Measurements from ENCODE around the gene TFIP11. TPM values are rescaled to one million over a fixed set of nuclear protein-coding genes. Genes with fewer than 3 reads are reported as not detected.

The TFIP11 gene
- total and polyA plus RNA-seq, 10 donors, result 21.5 to 46.3 (median 41.2) TPM

DNA sequence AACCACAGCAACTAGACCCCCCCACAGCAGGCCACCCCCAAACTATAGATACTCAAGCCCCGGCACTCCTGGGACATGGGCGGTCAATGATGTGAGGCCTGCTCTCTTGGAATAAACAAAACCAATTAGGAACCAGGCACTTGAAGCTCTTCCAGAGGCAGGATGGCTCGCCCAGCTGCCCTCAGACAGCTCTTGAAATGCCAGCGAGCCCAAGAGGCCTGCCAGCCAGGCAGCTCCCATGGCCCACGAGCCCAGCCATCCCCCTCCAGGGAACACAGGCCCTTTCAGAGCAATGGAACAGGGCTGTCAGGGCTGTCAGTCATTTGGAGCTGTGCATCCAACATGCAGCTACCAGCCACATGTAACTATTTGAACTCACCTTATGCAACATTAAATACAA is 34.0 kb upstream of the TFIP11 start:
- Histone ChIP-seq H3K4me1 (peaks cover 14 to 89% (median 52%) of the 10 kb centered on the region in 6 donors), H3K9me3 (no peaks in the 10 kb centered on the region), H3K4me3 (no peak overlapping the region), H3K27ac (peak overlapping the region in 1 of 8 donors; percentile 8), H3K27me3 (replicated peaks in 1 of 7) (no peaks in the 10 kb centered on the region), H3K36me3 (peaks cover 0 to 72% (median 7%) of the 10 kb centered on the region in 6 donors)
- 65 to 86% (median 72%) methylated on average over 3 to 5 of the region's 5 CpGs for WGBS, 5 donors
- intact Hi-C loops (cut with DNase I; ENCODE audit: low total_unique reads), result no loop called here
- no peak for DNase-seq
- TF ChIP-seq POLR2AphosphoS5 (IDR thresholded peaks at IDR 0.05), result no peak
- TF ChIP-seq CTCF (IDR thresholded peaks at IDR 0.05 in 8 of 11, conservative IDR thresholded peaks at IDR 0.05 in 3 of 11), result no peak
- no peak for TF ChIP-seq POLR2A (IDR thresholded peaks at IDR 0.05)

DNA sequence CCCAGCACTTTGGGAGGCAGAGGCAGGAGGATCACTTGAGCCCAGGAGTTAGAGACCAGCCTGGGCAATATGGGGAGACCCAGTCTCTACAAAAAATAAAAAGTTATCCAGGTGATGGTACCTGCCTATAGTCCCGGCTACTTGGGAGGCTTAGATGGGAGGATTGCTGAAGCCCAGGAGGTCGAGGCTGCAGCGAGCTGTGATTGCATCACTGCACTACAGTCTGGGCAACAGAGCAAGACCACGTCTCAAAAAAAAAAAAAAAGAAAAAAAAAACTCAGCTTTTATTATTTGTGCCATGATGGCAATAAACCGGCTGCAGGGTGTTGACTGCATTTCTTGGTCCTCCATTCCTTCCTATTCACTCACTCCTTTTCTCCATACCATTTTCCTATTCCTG is 33.6 kb upstream of the TFIP11 start:
- no peak for DNase-seq
- Histone ChIP-seq H3K4me3 (no peak overlapping the region), H3K36me3 (peaks cover 0 to 75% (median 12%) of the 10 kb centered on the region in 6 donors), H3K27ac (no peak overlapping the region), H3K4me1 (peaks cover 13 to 84% (median 47%) of the 10 kb centered on the region in 6 donors), H3K9me3 (no peaks in the 10 kb centered on the region), H3K27me3 (replicated peaks in 1 of 7) (no peaks in the 10 kb centered on the region)
- no peak for TF ChIP-seq CTCF (IDR thresholded peaks at IDR 0.05 in 8 of 11, conservative IDR thresholded peaks at IDR 0.05 in 3 of 11)
- 69 to 87% (median 80%) methylated on average over 5 of the region's 5 CpGs for WGBS, 5 donors
- intact Hi-C loops (cut with DNase I; ENCODE audit: low total_unique reads), result no loop called here

- TF ChIP-seq POLR2A (IDR thresholded peaks at IDR 0.05) (no peak), CTCF (IDR thresholded peaks at IDR 0.05 in 8 of 11, conservative IDR thresholded peaks at IDR 0.05 in 3 of 11) (no peak), POLR2AphosphoS5 (IDR thresholded peaks at IDR 0.05) (no peak)
- intact Hi-C loops (cut with DNase I; ENCODE audit: low total_unique reads), result no loop called here
- 63 to 91% (median 77%) methylated on average over 2 of the region's 2 CpGs for WGBS, 5 donors
Observed at GRCh38 chr22:26545385-26545784, 33.1 kb upstream of the TFIP11 start.

GRCh38 chr22:26544489-26544888 is 32.2 kb upstream of the TFIP11 start:
- TF ChIP-seq POLR2A (IDR thresholded peaks at IDR 0.05), result no peak
- no peak for TF ChIP-seq CTCF (IDR thresholded peaks at IDR 0.05 in 8 of 11, conservative IDR thresholded peaks at IDR 0.05 in 3 of 11)
- TF ChIP-seq POLR2AphosphoS5 (IDR thresholded peaks at IDR 0.05), result no peak
- Histone ChIP-seq H3K36me3 (peaks cover 0 to 80% (median 25%) of the 10 kb centered on the region in 6 donors), H3K27me3 (replicated peaks in 1 of 7) (no peaks in the 10 kb centered on the region), H3K27ac (no peak overlapping the region), H3K4me1 (peaks cover 8 to 73% (median 36%) of the 10 kb centered on the region in 6 donors), H3K4me3 (no peak overlapping the region), H3K9me3 (no peaks in the 10 kb centered on the region)
- intact Hi-C loops (cut with DNase I; ENCODE audit: low total_unique reads), result no loop called here
- DNase-seq, result no peak
- 94 to 100% (median 100%) methylated on average over 1 of the region's 1 CpG; no CpG with 5 or more reads in 1 of the 5 donors for WGBS, 5 donors

More at GRCh38 chr22:26545385-26545784, 33.1 kb upstream of the TFIP11 start:
- Histone ChIP-seq H3K27ac (no peak overlapping the region), H3K27me3 (replicated peaks in 1 of 7) (no peaks in the 10 kb centered on the region), H3K9me3 (no peaks in the 10 kb centered on the region), H3K4me3 (no peak overlapping the region), H3K36me3 (peaks cover 0 to 75% (median 16%) of the 10 kb centered on the region in 6 donors), H3K4me1 (peaks cover 8 to 80% (median 43%) of the 10 kb centered on the region in 6 donors)
- no peak for DNase-seq
